HG03066 (cell line): ENCODE results near the gene CDCA5.
A peak's percentile ranks its signal among the peaks of the same experiment; 100 is the strongest.

Experiments used
- ATAC-seq: cut with Tn5 transposase; IDR thresholded peaks from one replicate; pipeline ENCODE4 v1.9.1; 2021; ENCODE audit warnings: low read depth; ENCODE audit not compliant: unreplicated experiment

CDCA5 gene

DNA sequence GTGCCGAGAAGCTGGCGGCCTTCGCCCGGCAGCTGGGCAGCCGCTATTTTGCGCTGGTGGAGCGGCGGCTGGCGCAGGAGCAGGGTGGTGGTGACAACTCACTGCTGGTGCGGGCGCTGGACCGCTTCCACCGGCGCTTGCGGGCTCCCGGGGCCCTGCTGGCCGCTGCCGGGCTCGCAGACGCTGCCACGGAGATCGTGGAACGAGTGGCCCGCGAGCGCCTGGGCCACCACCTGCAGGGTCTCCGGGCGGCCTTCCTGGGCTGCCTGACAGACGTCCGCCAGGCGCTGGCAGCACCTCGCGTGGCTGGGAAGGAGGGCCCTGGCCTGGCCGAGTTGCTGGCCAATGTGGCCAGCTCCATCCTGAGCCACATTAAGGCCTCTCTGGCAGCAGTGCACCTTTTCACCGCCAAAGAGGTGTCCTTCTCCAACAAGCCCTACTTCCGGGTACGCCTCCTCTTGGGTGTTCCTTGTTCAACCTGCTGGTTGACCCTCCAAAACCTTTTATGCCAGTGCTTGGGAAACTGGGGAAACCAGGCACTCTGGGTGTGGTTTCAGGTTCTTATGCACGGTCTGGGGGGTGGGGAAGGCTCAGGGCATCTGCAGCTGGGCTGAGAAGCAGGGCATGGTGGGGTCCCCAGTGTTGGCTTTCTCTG is 24.8 kb upstream of the CDCA5 start:
- no peak for ATAC-seq

DNA sequence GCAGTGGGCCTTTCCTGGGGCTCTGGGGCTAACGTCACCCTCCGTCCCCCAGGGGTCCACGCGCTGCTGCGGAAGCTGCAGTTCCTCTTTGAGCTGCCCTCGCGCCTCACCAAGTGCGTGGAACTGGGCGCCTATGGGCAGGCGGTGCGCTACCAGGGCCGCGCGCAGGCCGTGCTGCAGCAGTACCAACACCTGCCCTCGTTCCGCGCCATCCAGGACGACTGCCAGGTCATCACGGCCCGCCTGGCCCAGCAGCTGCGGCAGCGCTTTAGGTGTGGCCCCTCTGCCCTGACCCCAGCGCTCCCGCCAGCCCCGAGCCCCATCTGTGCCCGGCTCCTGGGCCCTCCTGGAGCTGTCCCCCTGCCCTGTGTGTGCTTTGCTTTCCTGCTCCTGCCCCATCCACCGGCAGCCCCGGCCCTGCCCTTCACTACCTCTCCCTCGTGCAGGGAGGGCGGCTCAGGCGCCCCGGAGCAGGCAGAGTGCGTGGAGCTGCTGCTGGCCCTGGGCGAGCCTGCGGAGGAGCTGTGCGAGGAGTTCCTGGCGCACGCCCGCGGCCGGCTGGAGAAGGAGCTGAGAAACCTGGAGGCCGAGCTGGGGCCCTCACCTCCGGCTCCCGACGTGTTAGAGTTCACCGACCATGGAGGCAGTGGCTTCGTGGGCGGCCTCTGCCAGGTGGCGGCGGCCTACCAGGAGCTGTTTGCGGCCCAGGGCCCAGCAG is 24.1 kb upstream of the CDCA5 start:
- ATAC-seq = no peak

DNA sequence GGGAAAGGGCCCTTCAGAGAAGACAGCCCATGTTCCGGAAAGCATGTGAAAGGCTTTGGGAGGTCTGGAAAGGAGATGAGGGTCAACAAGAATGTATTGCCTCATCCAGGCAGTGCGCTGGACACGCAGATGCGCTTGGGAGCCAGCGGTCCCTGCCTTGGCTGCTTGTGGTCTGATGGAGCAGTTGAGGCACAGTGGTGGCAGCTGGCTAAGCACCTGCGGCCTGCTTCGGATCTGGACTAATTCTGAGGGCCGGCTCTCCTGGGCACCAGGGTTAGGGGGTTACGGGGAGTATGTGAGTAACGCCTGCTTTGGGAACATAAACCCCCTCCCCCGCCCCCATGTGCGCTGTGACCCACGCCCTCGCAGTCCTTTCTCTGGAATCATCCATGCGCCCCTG is 23.2 kb upstream of the CDCA5 start:
- no peak for ATAC-seq

DNA sequence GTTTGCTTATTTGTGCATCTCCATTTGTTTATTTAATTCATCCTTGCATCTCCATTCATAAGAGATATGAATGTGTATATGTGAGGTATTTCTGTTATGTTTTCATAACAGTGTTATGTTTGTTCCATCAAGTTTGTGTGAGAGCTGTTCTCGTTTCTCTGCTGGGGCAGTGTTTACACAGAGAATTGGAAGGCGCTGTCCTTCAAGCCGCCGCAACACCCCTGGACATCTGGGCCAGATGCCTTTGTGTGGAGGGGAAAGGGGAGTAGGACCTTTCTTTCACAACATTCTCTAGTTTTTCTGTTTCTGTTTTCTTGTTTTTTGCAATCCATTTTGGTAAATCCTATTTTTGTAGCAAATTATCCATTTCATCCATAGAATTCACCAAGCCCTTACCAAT is 20.8 kb upstream of the CDCA5 start:
- ATAC-seq = no peak

DNA sequence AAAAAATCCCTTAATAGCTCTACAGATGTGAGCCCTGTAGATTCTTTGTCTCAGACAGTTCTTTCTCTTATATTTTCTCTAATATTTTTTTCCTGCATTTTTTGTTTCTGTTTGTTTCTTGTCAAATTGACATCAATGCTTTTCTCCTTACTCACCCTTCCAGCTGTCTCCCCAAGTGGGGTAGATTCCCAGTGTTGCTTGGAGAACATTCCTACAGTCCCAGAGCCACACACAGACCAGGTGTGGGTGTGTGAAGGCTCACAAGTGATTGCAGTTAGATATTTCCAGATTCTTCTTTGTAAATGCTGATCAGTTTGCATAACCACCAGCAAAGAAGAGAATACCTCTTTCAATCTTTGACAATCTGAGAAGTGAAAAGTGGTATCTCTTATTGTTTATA is 19.6 kb upstream of the CDCA5 start:
- no peak for ATAC-seq

DNA sequence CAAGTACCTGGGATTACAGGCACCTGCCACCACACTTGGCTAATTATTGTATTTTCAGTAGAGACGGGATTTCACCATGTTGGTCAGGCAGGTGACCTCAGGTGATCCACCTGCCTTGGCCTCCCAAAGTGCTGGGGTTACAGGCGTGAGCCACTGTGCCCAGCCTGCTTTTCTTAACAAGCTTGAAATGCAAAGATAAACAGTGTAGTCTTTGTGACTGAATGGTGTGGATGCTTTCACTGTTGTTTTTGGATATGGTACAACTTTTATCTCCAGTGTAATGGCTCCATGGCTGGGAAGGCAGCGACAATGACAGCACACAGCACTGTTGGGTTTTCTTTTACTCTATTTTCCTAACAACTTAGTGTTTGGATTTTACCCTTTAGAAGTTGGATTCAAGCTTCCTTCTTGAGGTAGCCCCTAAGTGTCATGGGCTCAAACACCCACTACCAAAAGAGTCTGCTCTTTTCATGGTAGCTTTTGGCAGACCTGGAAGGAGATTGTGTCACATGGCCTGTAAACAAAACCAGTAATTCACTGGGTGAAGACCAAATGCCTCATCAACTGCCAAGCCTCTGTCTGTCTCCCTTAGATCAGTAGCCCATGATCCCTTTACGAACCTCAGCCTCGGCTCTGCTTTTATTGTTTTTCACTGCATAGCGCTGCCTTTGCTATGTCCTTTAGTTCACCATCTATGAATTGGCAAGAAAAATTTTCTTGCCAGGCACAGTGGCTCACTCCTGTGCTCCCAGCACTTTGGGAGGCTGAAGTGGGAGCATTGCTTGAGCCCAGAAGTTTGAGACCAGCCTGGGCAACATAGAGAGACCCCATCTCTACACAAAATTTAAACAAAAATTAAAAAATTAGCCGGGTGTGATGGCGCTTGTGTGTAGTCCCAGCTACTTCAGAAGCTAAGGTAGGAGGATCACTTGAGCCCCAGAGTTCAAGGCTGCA is 18.6 kb upstream of the CDCA5 start:
- no peak for ATAC-seq

DNA sequence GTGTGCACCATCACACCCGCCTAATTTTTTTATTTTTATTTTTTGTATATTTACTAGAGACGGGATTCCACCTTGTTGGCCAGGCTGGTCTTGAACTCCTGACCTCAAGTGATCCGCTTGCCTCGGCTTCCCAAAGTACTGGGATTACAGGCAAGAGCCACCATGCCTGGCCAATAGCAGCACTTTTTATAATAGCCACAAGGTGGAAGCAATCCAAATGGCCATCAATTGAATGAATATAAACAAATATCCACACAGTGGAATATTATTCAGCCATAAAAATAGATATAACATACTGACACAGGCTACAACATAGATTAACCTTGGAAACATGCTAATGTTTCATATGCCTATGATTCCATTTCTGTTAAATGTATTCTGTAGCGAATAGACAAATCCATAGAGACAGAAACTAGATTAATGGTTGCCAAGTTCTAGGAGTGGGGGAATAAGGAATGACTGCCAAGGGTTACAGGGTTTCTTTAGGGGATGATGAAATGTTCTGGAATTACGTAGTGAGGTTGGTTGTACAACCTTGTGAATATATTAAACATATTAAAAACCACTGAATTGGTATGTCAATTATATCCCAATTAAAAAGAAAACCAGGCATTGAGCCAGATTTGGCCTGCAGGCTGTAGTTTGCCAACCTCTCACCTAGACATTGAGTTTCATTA is 17.0 kb upstream of the CDCA5 start:
- no peak for ATAC-seq

DNA sequence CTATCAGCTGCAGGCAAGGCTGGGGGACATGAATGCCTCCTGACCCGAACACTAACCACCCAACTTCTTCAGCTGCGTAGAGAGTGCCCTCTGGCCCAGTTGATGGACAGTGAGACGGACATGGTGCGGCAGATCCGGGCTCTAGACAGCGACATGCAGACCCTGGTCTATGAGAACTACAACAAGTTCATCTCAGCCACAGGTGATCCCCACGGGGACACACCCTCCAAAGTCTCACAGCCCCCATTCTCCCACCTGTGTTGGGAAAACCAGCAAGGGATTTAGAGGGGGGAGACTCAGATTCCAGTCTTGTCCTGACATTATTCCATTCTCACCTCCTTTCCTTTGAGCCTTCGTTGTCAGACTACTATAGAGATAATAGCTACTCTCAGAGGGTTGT is 13.1 kb upstream of the CDCA5 start:
- ATAC-seq = no peak

DNA sequence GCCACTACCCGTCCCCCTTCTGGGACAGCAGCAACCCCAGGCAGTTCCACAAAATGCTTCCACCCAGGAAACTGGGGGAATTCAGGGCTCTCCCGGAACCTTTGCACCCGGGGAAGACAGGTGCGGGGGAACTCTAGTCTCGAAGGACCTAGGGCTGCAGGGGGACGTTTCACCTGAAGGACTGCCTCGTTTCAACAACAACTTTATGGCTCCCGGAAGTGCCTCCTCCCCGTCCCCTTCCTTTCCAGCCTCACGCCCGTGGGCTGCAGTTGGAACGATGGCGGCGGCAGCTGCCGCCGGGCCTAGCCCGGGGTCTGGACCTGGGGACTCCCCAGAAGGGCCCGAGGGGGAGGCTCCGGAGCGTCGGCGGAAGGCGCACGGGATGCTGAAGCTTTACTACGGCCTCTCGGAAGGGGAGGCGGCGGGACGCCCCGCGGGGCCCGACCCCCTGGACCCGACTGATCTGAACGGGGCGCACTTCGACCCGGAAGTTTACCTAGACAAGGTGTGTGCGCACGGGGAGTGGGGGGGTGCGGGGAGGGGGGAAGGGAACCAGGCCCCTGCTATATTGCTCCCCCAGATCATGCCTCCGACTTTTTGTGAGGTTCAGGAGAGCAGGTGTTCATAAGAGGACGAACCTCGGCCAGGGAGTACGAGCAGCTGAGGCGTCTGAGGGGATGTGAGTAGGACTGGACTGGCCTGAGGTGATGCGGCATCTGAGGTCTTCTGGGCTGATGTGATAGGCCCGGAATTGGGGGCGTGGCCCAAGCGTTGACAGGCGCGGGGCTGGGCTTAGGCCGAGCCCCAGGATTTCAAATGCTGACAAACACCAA is 12.3 kb upstream of the CDCA5 start, which contains the start of gene VPS51:
Gene VPS51 (plus strand): TSS at position 241 of the 833 bp plus-strand sequence. CDS start 37 bp downstream, at position 278.
- peak; percentile 90 for ATAC-seq

DNA sequence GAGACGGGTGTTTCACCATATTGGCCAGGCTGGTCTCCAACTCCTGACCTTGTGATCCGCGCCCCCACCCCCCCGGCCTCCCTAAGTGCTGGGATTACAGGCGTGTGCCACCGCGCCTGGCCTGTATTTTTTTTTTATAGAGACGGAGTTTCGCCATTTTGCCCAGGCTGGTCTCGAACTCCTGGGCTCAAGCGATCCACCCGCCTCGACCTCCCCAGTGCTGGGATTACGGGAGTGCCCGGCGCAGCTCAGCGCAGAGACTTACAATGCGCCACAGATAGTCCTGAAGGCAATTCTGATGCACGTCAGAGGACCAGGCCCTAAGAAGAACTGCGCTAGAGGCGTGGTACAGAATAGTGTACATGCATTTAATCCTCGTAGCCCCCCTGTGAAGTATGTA is 11.6 kb upstream of the CDCA5 start:
- ATAC-seq = no peak

DNA sequence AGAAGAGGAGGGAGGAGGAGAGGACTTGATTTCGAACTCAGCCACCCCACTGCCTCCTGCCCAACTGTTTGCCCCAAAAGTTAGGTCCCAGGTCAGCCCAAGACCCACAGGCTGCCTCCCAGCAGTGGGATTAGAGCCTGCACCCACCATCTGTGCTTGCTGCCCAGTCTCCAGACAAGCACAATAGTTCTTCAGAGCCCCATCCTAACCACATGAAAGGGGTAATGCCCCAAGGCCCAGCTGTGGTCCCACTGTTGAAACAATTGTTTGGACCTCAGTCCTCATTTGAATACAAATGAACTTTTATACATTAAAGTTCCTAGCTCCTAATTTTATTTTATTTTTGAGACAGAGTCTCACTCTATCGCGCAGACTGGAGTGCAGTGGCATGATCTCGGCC is 6.8 kb upstream of the CDCA5 start:
- ATAC-seq = no peak

DNA sequence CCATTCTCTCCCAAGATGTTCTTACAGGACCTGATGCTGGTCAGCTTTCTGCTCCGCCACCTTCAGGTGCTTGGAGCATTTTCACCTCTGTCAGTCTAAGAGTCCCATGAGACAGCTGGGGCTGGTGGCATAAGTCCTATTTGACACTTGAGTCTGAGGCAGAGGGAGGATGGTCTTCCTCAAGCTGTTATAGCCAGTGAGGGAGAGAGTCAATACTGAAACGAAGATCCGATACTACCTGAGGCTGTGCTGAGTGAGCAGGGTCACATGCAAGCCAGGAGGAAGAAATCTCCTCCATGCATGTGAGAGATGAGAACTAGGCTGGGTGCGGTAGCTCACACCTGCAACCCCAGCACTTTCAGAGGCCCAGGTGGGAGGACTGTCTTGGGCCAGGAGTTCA is 5.8 kb upstream of the CDCA5 start:
- ATAC-seq = no peak

DNA sequence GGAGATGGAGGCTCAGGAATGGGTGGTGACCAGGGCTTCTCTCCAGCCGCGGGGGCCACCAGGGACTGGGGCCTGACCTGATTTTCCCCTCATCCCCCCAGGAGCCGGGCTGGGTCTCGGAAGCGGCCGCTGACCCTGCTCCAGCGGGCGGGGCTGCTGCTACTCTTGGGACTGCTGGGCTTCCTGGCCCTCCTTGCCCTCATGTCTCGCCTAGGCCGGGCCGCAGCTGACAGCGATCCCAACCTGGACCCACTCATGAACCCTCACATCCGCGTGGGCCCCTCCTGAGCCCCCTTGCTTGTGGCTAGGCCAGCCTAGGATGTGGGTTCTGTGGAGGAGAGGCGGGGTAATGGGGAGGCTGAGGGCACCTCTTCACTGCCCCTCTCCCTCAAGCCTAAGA is 4.0 kb upstream of the CDCA5 start:
- ATAC-seq = no peak

DNA sequence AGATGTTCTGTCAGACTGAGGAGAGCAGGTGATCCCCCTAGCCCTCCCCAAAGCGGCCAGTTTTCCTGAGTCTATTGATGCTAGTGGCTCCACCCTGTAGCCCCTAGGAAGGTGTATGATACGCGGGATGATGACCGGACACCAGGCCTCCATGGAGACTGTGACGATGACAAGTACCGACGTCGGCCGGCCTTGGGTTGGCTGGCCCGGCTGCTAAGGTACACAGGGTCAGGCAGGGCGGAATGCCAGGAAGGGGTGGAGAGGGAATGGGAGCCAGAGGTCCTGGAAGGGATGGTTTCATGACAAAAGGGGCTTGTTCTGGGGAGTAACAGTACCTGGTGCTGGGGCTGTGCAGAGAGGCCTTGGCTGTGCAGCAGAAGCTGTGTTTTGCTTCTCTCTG is 3.4 kb upstream of the CDCA5 start:
- no peak for ATAC-seq

DNA sequence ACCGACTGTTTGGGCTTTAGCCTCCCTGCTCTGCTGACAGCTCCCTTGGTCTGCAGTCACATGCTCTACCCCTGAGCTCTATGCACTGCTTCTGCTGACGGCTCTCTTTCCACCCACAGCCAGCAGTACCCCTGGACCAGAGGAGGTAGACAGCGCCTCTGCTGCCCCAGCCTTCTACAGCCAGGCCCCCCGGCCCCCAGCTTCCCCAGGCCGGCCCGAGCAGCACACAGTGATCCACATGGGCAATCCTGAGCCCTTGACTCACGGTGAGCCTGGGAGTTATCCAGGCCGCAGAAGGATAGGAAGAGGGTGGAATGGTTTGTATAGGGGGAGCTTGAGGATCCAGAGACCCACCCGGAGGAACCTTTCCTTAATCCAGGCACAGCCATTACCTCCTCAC is 3.0 kb upstream of the CDCA5 start:
- ATAC-seq = no peak

DNA sequence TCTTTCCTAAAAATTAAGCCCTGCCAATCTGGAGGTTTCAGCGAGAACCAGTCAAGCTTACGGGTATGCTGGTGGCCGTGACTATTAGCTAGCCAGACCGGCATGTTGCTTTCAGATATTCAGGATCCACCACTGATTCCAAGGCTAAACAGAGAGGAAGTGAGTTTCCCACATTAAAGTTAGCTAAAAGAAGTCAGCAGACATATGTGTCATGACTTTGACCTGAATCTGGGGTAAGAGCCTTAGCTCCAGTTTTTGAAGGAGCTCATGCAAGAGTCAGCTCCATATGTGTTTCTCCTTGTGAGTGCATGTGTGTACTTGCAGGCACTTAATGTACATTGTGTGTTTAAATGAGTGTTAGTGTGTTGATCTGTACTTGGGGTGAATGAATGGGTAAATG is 1.6 kb upstream of the CDCA5 start:
- no peak for ATAC-seq

DNA sequence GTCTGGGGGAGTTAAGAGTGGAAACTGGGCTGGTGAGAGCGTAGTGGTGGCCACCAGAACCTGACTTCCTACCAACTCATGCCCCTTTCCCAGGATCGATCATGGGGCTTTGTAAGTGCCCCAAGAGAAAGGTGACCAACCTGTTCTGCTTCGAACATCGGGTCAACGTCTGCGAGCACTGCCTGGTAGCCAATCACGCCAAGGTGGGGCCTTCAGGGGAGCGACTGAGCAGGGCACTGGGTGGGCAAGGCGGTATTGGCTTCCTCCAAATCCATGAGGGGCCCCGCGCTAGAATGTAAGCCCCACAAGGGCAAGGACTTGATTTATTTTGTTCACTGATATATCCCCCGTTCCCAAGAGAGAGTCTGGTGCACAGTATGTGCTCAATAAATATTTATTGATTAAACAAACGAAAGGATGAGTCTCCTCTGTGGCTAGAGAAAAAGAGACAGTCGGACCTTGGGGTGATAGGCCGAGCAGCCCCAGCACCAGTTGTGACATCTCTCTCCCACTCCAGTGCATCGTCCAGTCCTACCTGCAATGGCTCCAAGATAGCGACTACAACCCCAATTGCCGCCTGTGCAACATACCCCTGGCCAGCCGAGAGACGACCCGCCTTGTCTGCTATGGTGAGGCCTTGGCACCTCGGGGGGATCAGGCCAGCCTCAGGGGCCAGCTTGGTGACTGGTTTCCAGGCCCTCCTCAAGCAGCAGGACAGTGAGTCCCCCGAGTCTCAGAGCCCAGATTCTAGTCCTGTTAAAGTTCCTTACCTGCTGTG is 947 bp upstream of the CDCA5 start:
- ATAC-seq = no peak

DNA sequence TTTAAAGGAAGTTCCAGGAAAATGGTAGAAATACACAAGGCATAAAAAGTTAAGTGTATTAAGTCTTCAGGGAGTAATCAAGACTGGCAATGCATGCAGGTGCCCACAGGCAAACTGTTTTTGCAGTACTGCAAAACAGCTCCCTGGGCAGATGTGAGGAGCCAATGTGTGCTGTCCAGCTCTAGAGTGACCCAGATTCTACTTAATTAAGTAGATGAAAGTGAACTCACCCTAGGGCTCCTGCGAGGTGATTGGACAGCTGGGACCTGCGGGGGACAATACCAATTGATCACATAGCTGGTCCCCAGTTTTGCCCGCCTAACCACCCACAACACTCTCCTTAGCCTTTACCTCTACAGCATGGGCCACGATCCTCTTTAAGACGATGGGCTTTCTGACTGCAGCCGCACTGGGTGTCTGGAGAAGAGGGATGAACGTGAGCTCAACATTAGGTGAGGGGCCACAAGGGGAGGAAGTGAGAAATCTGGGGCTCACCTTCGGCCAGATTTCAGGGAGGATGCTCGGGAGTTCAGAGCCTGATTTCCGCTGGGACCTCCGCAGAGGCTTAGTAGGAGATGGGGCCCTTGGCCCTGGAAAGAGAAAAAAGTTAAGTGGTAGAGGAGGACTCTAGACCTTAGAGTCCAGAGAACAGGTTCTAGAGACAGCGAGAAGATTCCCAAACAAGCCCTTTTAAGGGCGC is 556 bp downstream of the CDCA5 start:
- ATAC-seq = no peak
